ENCODE data around the gene DPF3. TPM values are rescaled to one million over a fixed set of nuclear protein-coding genes. Genes with fewer than 3 reads are reported as not detected.

The DPF3 gene
- total and polyA plus RNA-seq, 2 donors (not counting 1 experiment from before 2014, with no cell fraction given), result 3.4 to 10.2 TPM

GRCh38 chr14:72701605-72702004 lies 192.3 kb downstream of the DPF3 start:
- Mint-ChIP-seq H3K27me3 (no peaks in the 10 kb centered on the region), H3K27ac (peak overlapping the region; percentile 32), H3K4me3 (no peak overlapping the region), H3K4me1 (peaks cover 19% of the 10 kb centered on the region), H3K9me3 (ENCODE audit: insufficient read depth) (no peaks in the 10 kb centered on the region)
- Histone ChIP-seq H3K27ac (ENCODE audit: low read length in 2 of 2) (no peak overlapping the region), H3K4me1 (ENCODE audit: control insufficient read depth in 2 of 2, insufficient read depth in 2 of 2, low read length in 2 of 2) (peaks cover 4 to 13% of the 10 kb centered on the region in 2 donors), H3K9me3 (ENCODE audit: control extremely low read depth in 1 of 3, control insufficient read depth in 2 of 3, insufficient read depth in 1 of 3, low read length in 2 of 3) (no peaks in the 10 kb centered on the region), H3K79me2 (ENCODE audit: control insufficient read depth, insufficient read depth, low read length) (no peaks in the 10 kb centered on the region), H3K9ac (ENCODE audit: low read length) (no peak overlapping the region), H3K4me3 (ENCODE audit: control extremely low read depth in 1 of 5, extremely low read depth in 1 of 5, insufficient read depth in 1 of 5, low read depth in 2 of 5, low read length in 4 of 5) (no peak overlapping the region), H3K36me3 (replicated peaks in 1 of 2; ENCODE audit: control extremely low read depth in 1 of 2, control insufficient read depth in 1 of 2, extremely low read depth in 1 of 2, insufficient read depth in 2 of 2, low read length in 1 of 2) (peaks cover 0 to 3% of the 10 kb centered on the region in 2 experiments), H3K4me2 (replicated peaks; ENCODE audit: low read depth, low read length, poor library complexity, severe bottlenecking) (no peak overlapping the region), H2AFZ (ENCODE audit: insufficient read depth, low read depth, low read length, poor library complexity, severe bottlenecking) (no peak overlapping the region), H3K27me3 (replicated peaks in 1 of 4; ENCODE audit: control extremely low read depth in 1 of 4, control insufficient read depth in 3 of 4, insufficient read depth in 4 of 4, low read length in 3 of 4) (no peaks in the 10 kb centered on the region), H4K20me1 (ENCODE audit: control insufficient read depth, insufficient read depth, low read length, poor library complexity, severe bottlenecking) (no peaks in the 10 kb centered on the region)
- POLR2A ChIA-PET, result no interaction called here
- WGBS (ENCODE audit: insufficient coverage), result 74% methylated on average over 7 of the region's 7 CpGs
- no peak for ATAC-seq (ENCODE audit: low read depth)
- TF ChIP-seq EZH2 (IDR thresholded peaks at IDR 0.05; ENCODE audit: borderline replicate concordance, insufficient read depth, low read depth, low read length, poor library complexity, severe bottlenecking) (no peak), CTCF (IDR thresholded peaks at IDR 0.05) (no peak)
- no peak for DNase-seq
- intact Hi-C loops (cut with micrococcal nuclease), result no loop called here
- CTCF ChIA-PET, result no interaction called here

DNA sequence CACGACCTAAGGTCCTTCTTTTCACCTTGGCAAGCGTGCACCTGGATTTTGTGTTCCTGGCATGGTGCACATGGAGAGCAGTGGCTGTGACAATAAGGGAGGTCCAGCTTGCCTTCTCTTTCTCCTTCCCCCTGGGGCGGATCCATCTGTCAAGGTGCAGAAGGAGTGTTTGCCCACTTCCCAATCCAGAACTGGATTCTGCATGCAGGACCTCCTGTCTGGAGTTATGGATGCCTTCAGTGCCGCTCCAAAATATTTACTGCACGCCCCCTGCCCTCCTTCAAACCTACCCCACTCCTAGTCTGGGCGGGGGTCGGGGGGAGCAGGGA lies 192.7 kb downstream of the DPF3 start:
- Histone ChIP-seq H3K4me3 (ENCODE audit: control extremely low read depth in 1 of 5, extremely low read depth in 1 of 5, insufficient read depth in 1 of 5, low read depth in 2 of 5, low read length in 4 of 5) (no peak overlapping the region), H3K4me1 (ENCODE audit: control insufficient read depth in 2 of 2, insufficient read depth in 2 of 2, low read length in 2 of 2) (peaks cover 4 to 13% of the 10 kb centered on the region in 2 donors), H3K36me3 (replicated peaks in 1 of 2; ENCODE audit: control extremely low read depth in 1 of 2, control insufficient read depth in 1 of 2, extremely low read depth in 1 of 2, insufficient read depth in 2 of 2, low read length in 1 of 2) (peaks cover 0 to 4% of the 10 kb centered on the region in 2 experiments), H3K27me3 (replicated peaks in 1 of 4; ENCODE audit: control extremely low read depth in 1 of 4, control insufficient read depth in 3 of 4, insufficient read depth in 4 of 4, low read length in 3 of 4) (no peaks in the 10 kb centered on the region), H3K9ac (ENCODE audit: low read length) (no peak overlapping the region), H2AFZ (ENCODE audit: insufficient read depth, low read depth, low read length, poor library complexity, severe bottlenecking) (no peak overlapping the region), H3K9me3 (ENCODE audit: control extremely low read depth in 1 of 3, control insufficient read depth in 2 of 3, insufficient read depth in 1 of 3, low read length in 2 of 3) (no peaks in the 10 kb centered on the region), H3K79me2 (ENCODE audit: control insufficient read depth, insufficient read depth, low read length) (no peaks in the 10 kb centered on the region), H3K27ac (ENCODE audit: low read length in 2 of 2) (no peak overlapping the region), H3K4me2 (replicated peaks; ENCODE audit: low read depth, low read length, poor library complexity, severe bottlenecking) (no peak overlapping the region), H4K20me1 (ENCODE audit: control insufficient read depth, insufficient read depth, low read length, poor library complexity, severe bottlenecking) (no peaks in the 10 kb centered on the region)
- DNase-seq, result no peak
- no peak for ATAC-seq (ENCODE audit: low read depth)
- TF ChIP-seq EZH2 (IDR thresholded peaks at IDR 0.05; ENCODE audit: borderline replicate concordance, insufficient read depth, low read depth, low read length, poor library complexity, severe bottlenecking) (no peak), CTCF (IDR thresholded peaks at IDR 0.05) (no peak)
- Mint-ChIP-seq H3K4me3 (no peak overlapping the region), H3K4me1 (peaks cover 19% of the 10 kb centered on the region), H3K27me3 (no peaks in the 10 kb centered on the region), H3K9me3 (ENCODE audit: insufficient read depth) (no peaks in the 10 kb centered on the region), H3K27ac (no peak overlapping the region)
- ChIA-PET CTCF (no interaction called here), POLR2A (no interaction called here)
- intact Hi-C loops (cut with micrococcal nuclease), result no loop called here
- WGBS (ENCODE audit: insufficient coverage), result 100% methylated on average over 2 of the region's 7 CpGs

All from B cell (primary cell).